Measurements from ENCODE around the gene SPP1.
"Not testable (repeated sequence)": the region's sequence is repeated elsewhere in the genome, so short reads cannot be mapped to it uniquely, and the experiment has no call there.

SPP1 gene

DNA sequence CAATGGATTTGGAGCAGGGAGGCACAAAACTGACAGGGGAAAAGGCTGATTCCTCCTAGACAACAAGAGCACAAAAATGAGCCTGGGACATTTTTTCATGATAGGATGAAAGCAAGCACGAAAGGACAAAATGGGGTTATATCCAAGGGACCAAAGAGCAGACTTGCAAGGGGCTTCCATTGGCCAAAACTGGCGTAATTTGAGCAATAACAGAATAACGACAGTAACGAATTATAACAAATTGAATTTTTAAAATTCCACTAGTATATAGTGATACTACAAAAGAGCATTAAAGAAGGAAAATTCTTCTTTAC lies 10.3 kb downstream of the SPP1 start:
- no peak for DNase-seq

- DNase-seq: no peak
These were observed 11.0 kb downstream of the SPP1 start for GRCh38 chr4:87986508-87986907.

DNA sequence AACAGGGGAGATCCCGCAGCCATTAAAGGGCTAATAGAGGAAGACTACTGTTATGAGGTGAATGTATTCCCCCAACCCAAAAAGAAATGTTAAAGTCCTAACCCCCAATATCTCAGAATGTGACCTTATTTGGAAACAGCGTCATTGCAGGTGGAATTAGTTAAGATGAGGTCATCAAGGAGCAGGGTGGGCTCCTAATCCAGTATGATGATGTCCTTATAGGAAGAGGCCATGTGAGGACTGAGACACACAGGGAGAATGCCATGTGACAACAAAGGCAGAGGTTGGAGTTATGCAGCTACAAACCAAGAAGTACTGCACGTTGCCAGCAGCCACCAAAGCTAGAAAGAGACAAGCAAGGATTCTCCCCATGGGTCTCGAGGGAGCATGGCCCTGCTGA lies 14.3 kb downstream of the SPP1 start:
- DNase-seq: no peak

DNA sequence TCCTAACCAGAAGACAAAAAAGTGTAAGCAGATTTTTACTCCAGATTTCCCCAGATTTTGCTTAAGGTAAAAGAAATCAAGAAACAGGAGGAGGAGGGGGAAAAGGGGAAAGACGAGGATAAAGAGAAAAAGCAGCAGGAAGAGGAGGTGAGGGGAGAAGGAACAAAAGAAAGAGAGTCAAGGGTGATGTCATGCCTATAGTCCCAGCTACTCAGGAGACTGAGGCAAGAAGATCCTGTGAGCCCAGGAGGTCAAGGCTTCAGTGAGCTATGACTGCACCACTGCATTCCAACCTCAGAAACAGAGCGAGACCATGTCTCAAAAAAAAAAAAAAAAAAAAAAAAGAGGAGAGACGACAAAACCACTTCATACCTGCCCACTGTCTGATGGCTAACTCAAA lies 19.9 kb downstream of the SPP1 start:
- DNase-seq: no peak

DNA sequence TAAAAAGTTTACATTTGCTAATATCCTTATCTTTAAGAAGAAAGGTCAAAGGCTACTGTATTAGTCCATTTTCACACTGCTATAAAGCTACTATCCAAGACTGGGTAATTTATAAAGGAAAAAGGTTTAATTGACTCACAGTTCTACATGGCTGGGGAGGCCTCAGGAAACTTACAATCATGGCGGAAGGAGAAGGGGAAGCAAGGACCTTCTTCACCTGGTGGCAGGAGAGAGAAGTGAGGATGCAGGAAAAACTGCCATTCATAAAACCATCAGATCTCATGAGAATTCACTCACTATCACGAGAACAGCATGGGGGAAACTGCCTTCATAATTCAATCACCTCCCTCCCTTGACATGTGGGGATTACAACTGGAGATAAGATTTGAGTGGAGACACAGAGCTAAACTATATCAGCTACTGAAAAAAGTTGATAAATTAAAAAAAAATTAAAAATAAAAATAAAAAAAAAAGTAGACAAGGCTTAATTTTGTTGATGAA lies 23.7 kb downstream of the SPP1 start:
- DNase-seq: not testable (repeated sequence)

GRCh38 chr4:88001871-88002270 lies 26.4 kb downstream of the SPP1 start:
- no peak for DNase-seq

DNA sequence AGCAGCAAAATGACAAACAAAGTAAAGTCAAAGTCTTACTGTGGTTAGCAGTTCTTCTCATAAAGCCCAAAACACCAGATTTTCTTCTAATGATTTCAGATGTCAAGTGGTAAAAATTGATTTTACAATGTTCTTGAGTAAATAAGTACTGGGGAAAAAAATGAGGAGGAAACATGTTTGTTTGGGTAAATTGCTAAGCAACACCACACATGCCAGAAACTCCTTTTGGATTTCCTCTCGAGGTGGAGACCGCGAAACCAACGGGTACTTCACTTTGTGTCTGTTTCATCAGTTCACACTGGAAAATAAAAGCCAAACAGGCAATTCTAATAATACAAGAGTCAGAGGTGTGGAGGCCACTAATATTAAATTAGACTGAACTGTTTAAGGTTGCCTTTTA lies 27.3 kb downstream of the SPP1 start:
- DNase-seq: no peak

- no peak for DNase-seq
These were observed 27.7 kb downstream of the SPP1 start for GRCh38 chr4:88003261-88003660.

DNA sequence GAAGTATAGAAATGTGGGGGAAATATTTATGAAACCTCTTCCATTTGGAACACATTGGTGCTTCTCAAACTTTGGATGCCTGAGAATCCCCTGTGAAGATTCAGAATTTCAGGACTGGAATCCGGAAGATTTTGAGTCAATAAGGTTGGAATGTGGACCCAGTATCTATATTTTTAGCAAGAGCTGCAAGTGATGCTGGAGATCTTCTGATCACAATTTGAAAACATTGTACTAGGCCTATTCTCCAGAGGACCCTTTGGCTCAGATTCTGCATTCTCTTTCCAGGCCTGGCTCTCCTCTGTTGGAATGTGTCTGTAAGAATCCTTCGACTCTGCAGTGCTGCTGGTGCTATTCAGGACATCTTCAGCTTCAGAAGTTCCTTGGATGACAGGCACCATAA lies 29.6 kb downstream of the SPP1 start:
- DNase-seq: no peak

- no peak for DNase-seq
These were observed 30.4 kb downstream of the SPP1 start for GRCh38 chr4:88005946-88006345.

DNA sequence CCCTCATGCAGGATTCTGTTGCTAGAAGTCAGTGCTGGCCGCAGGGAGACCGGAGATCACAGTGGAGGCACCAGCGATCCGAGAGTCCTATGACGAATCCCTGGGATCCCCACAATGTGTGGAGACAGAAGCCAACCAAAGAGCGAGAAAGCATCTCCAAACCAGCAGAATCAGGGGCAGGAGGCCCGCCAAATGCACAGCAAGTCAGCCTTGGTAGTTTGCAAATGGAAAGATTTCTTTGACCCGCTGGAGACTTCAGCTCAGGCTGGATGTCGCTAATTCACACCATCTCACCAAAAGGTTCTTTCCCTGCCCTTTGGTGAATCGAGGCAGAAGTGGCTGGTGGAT lies 31.4 kb downstream of the SPP1 start:
- DNase-seq: peak in 16 of 56 donors; percentile 3 to 60 (median 48)

GRCh38 chr4:88007304-88008121 lies 32.0 kb downstream of the SPP1 start, which contains the start of gene PKD2:
PKD2 (plus strand) TSS chr4:88007635; CDS start chr4:88007734, 99 bp downstream.
- peak; percentile 3 to 92 (median 78) for DNase-seq

- peak in 49 of 56 donors; percentile 5 to 74 (median 39) for DNase-seq
These were observed 32.7 kb downstream of the SPP1 start for GRCh38 chr4:88008122-88008742.

- DNase-seq: no peak
These were observed 33.2 kb downstream of the SPP1 start for GRCh38 chr4:88008743-88009171.

GRCh38 chr4:88009871-88010270 lies 34.4 kb downstream of the SPP1 start:
- no peak for DNase-seq

- DNase-seq: no peak
These were observed 35.5 kb downstream of the SPP1 start for GRCh38 chr4:88010966-88011365.

DNA sequence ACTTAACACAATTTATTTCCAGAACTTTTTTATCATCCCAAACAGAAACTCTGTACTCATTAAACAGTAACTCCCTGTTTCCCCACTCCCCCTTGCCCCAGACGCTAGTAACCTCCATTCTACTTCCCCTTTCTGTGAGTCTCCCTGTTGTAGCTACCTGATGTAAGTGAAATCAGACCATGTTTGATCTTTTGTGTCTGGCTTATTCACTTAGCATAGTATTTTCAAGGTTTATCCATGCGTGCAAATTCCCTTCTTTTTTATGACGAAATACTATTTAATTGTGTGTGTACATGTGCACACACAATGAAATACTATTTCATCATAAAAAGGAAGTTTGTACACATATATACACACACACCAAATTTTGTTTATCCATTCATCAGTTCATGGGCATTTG lies 37.1 kb downstream of the SPP1 start:
- DNase-seq: no peak

- no peak for DNase-seq
These were observed 38.9 kb downstream of the SPP1 start for GRCh38 chr4:88014386-88014905.

DNA sequence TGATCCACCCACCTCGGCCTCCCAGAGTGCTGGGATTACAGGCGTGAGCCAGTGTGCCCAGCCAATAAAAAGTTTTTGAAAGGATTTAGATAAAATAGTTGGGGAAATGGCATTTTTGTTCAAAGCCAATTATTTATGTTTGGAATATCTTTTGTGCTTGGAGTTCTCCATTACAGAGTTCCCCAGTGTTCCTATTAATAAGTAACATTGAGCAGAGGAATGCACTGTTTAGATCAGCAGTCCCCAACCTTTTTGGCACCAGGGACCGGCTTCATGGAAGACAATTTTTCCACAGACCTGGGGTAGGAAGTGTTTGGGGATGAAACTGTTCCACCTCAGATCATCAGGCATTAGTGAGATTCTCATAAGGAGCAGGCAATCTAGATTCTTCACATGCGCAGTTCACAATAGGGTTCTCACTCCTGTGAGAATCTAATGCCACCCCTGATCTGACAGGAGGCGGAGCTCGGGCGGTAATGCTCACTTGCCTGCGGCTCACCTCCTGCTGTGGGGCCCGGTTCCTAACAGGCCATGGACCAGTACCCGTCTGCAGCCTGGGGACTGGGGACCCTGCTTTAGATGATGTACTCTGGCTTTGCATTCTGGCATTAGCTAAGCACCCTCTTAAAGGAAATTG lies 40.3 kb downstream of the SPP1 start:
- no peak for DNase-seq

DNA sequence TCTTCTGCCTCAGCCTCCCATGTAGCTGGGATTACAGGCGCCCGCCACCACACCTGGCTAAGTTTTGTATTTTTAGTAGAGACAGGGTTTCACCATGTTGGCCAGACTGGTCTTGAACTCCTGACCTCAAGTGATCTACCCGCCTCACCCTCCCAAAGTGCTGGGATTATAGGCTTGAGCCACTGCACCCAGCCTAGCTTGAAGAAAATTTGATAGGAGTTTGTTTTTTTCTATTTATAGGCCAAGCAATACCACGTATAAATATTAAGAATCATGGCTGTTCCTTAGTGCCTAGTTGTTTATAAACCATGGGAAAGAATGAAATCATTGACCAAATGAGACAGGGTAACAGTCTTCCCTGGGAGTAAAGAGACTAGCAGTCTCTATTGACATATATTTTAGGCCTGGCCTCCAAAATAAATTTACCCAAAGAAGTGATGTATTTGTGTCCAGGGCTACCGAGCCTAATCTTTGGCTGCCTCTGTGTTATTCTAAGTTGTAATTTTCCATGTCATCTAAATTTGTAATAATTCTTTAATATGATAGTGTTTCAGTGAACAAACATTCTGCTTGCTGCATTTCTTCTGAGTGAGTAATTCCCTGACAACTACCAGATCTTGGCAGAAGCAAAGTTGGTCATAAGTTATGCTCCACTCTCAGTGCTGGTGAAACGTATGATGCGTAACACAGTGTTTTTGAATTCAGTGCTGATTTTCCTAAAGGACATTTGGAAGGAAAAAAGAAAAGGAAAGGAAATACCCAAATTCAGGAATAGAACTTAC lies 42.2 kb downstream of the SPP1 start:
- DNase-seq: no peak

GRCh38 chr4:88018466-88018865 lies 43.0 kb downstream of the SPP1 start:
- DNase-seq: peak in 8 of 56 donors; percentile 6 to 16 (median 8)
